PC-3 (cell line): ENCODE data around the gene ZMIZ2. TPM values are rescaled to one million over a fixed set of nuclear protein-coding genes. Genes with fewer than 3 reads are reported as not detected.

Source experiments
- ATAC-seq: fragments of 200-7000 bp; cut with Tn5 transposase; 2 replicates; pipeline ENCODE4 v1.9.1; 2020; ENCODE audit warnings: mild to moderate bottlenecking, moderate library complexity
- BruUV-seq: library from RNA; stranded (reverse); fragments of 400-500 nt; replicated peaks from 2 replicates; lab custom pipeline; 2021; lab: Mats Ljungman, UMichigan
- CTCF ChIA-PET: fragments of 300-600 bp; sonication (Branson Sonifier 250); formaldehyde crosslinking; loops from one replicate; lab custom pipeline; 2022; ENCODE audit warnings: antibody characterized with exemption; lab: Charles Lee
- POLR2A ChIA-PET: fragments of 300-600 bp; sonication (Branson Sonifier 250); formaldehyde crosslinking; loops from one replicate; lab custom pipeline; 2022; ENCODE audit warnings: antibody characterized with exemption; ENCODE audit not compliant: unreplicated experiment; lab: Charles Lee
- DNase-seq: peaks from one replicate; pipeline ENCODE4 v3.0.0-alpha.2; 2015
- H2AFZ ChIP-seq: fragments of 300-600 bp; sonication (generic); 2 replicates; pipeline ENCODE4 v1.6.0; 2016; ENCODE audit warnings: antibody characterized with exemption, low read length
- H3F3A ChIP-seq: fragments of 300-600 bp; sonication (generic); one replicate; pipeline ENCODE4 v1.6.0; 2017; ENCODE audit warnings: antibody characterized with exemption, low read length, control low read depth, mild to moderate bottlenecking; ENCODE audit not compliant: unreplicated experiment
- H3K27ac ChIP-seq: fragments of 300-600 bp; sonication (generic); 2 replicates; pipeline ENCODE4 v1.5.1; 2016; ENCODE audit warnings: mild to moderate bottlenecking, low read length
- H3K27me3 ChIP-seq: fragments of 300-600 bp; sonication (generic); 2 replicates; pipeline ENCODE4 v1.6.1; 2016; ENCODE audit warnings: low read length, mixed read lengths
- H3K36me3 ChIP-seq: fragments of 300-600 bp; sonication (generic); 2 replicates; pipeline ENCODE4 v1.6.1; 2016; ENCODE audit warnings: low read depth, mixed run types, low read length, mixed read lengths
- H3K4me1 ChIP-seq: fragments of 300-600 bp; sonication (generic); 2 replicates; pipeline ENCODE4 v1.5.1; 2016; ENCODE audit warnings: low read length; ENCODE audit not compliant: insufficient read depth
- H3K4me2 ChIP-seq: fragments of 300-600 bp; sonication (generic); 2 replicates; pipeline ENCODE4 v1.6.0; 2016; ENCODE audit warnings: low read length
- H3K4me3 ChIP-seq: fragments of 300-600 bp; sonication (generic); 2 replicates; pipeline ENCODE4 v1.5.1; 2016; ENCODE audit warnings: mild to moderate bottlenecking, low read length, mixed read lengths
- H3K79me2 ChIP-seq: fragments of 300-600 bp; sonication (generic); 2 replicates; pipeline ENCODE4 v1.6.1; 2017; ENCODE audit warnings: low read length, mixed read lengths
- H3K9ac ChIP-seq: fragments of 300-600 bp; sonication (generic); 2 replicates; pipeline ENCODE4 v1.6.0; 2016; ENCODE audit warnings: mild to moderate bottlenecking, low read length
- H3K9me2 ChIP-seq: fragments of 300-600 bp; sonication (generic); replicated peaks from 2 replicates; pipeline ENCODE4 v1.6.1; 2016; ENCODE audit warnings: mixed run types, low read length, mixed read lengths
- H3K9me3 ChIP-seq: fragments of 300-600 bp; sonication (generic); 2 replicates; pipeline ENCODE4 v1.6.1; 2016; ENCODE audit warnings: low read length, mixed read lengths
- H4K20me1 ChIP-seq: fragments of 300-600 bp; sonication (generic); 2 replicates; pipeline ENCODE4 v1.6.1; 2016; ENCODE audit warnings: low read length, mixed read lengths
- EZH2 ChIP-seq: fragments of 300-600 bp; sonication (generic); IDR thresholded peaks from one replicate; pipeline ENCODE4 v1.6.1; 2017; ENCODE audit warnings: antibody characterized with exemption, mild to moderate bottlenecking, low read length; ENCODE audit not compliant: unreplicated experiment
- EZH2phosphoT487 ChIP-seq: fragments of 300-600 bp; sonication (generic); IDR thresholded peaks from 2 replicates; pipeline ENCODE4 v1.6.1; 2018; ENCODE audit warnings: mild to moderate bottlenecking, antibody characterized with exemption, low read length, borderline replicate concordance
- intact Hi-C: fragments of 100-400 bp; cut with micrococcal nuclease; formaldehyde crosslinking; loops from 2 replicates; pipeline ENCODE4 v1.9.0; 2023
- total RNA-seq: library from RNA; depleted of rRNA; stranded (reverse); fragments of >200 nt; gene quantifications from 2 replicates; pipeline ENCODE4 v1.2.3, GENCODE V29; 2014
- TF ChIP-seq, protein P1 (sequence below): fragments of 300-600 bp; sonication (generic); conservative IDR thresholded peaks from 2 replicates; pipeline ENCODE4 v1.5.1; 2017; ENCODE audit warnings: antibody characterized with exemption, low read depth, mild to moderate bottlenecking, low read length

The ZMIZ2 gene
- total RNA-seq, 1 experiment from 2014 or later, result 18.3 TPM

DNA sequence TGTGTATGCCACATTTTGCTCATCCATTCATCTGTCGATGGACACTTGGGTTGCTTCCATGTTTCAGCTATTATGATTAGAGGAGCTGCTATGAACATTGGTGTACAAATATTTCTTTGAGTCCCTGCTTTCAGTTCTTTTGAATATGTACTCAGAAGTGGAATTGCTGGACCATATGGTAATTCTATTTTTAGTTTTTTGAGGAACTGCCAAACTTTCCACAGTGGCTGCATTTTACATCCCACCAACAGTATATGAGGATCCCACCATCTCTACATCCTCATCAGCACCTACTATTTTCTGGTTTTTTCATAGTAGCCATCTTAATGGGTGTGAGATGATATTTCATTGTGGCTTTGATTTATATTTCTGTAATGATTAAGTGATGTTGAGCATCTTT is 44.7 kb upstream of the ZMIZ2 start:
- no peak overlapping the region for H3K4me2 ChIP-seq
- no peaks in the 10 kb centered on the region for H3K27me3 ChIP-seq
- no peak overlapping the region for H3K9ac ChIP-seq
- no peak overlapping the region for H2AFZ ChIP-seq
- DNase-seq, result no peak
- H3K9me3 ChIP-seq, result no peaks in the 10 kb centered on the region
- BruUV-seq, result no TSS peak
- ChIA-PET POLR2A (no interaction called here), CTCF (no interaction called here)
- H3K79me2 ChIP-seq, result no peaks in the 10 kb centered on the region
- peaks cover 4% of the 10 kb centered on the region; the same call in 1 of the 2 replicates for H3K36me3 ChIP-seq
- no peaks in the 10 kb centered on the region for H3K4me1 ChIP-seq
- no peak for ATAC-seq
- H3K27ac ChIP-seq, result no peak overlapping the region
- no peak overlapping the region for H3K4me3 ChIP-seq
- TF ChIP-seq, protein P1, sequence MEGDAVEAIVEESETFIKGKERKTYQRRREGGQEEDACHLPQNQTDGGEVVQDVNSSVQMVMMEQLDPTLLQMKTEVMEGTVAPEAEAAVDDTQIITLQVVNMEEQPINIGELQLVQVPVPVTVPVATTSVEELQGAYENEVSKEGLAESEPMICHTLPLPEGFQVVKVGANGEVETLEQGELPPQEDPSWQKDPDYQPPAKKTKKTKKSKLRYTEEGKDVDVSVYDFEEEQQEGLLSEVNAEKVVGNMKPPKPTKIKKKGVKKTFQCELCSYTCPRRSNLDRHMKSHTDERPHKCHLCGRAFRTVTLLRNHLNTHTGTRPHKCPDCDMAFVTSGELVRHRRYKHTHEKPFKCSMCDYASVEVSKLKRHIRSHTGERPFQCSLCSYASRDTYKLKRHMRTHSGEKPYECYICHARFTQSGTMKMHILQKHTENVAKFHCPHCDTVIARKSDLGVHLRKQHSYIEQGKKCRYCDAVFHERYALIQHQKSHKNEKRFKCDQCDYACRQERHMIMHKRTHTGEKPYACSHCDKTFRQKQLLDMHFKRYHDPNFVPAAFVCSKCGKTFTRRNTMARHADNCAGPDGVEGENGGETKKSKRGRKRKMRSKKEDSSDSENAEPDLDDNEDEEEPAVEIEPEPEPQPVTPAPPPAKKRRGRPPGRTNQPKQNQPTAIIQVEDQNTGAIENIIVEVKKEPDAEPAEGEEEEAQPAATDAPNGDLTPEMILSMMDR, result no peak
- TF ChIP-seq EZH2phosphoT487, result no peak
- TF ChIP-seq EZH2, result no peak
- no peaks in the 10 kb centered on the region for H3K9me2 ChIP-seq
- H3F3A ChIP-seq, result no peaks in the 10 kb centered on the region
- no peaks in the 10 kb centered on the region for H4K20me1 ChIP-seq
- intact Hi-C loops, result no loop called here

DNA sequence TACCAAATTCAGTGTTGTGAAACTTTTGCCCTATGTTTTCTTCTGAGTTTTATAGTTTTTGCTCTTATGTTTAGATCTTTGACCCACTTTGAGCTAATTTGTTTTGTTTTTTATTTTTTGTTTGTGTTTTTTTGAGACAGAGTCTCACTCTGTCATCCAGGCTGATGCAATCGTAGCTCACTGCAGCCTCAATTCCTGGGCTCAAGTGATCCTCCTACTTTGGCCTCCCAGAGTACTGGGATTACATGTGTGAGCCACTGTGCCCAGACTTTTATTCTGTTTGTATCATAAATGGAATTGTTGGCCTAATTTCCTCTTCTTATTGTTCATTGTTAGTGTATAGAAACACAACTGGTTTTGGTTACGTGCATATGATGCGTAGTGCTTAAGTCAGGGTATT is 43.2 kb upstream of the ZMIZ2 start:
- BruUV-seq, result no TSS peak
- Histone ChIP-seq H3K27me3 (no peaks in the 10 kb centered on the region), H3K4me3 (no peak overlapping the region), H3K36me3 (no peaks in the 10 kb centered on the region; the same call in 1 of the 2 replicates), H3K9me2 (no peaks in the 10 kb centered on the region), H4K20me1 (no peaks in the 10 kb centered on the region), H3K79me2 (no peaks in the 10 kb centered on the region), H2AFZ (no peak overlapping the region), H3K4me2 (no peak overlapping the region), H3K9ac (no peak overlapping the region), H3K9me3 (no peaks in the 10 kb centered on the region), H3K4me1 (no peaks in the 10 kb centered on the region), H3K27ac (no peak overlapping the region), H3F3A (no peaks in the 10 kb centered on the region)
- DNase-seq (no peak), ATAC-seq (no peak)
- intact Hi-C loops, result no loop called here
- TF ChIP-seq EZH2, result no peak
- no peak for TF ChIP-seq EZH2phosphoT487
- TF ChIP-seq, protein P1, result no peak
- POLR2A ChIA-PET, result interaction anchor here (0.7 kb wide), 1 partner anchor 141 kb away, joined by 5 read pairs; no protein-coding TSS in a partner anchor
- CTCF ChIA-PET, result no interaction called here

DNA sequence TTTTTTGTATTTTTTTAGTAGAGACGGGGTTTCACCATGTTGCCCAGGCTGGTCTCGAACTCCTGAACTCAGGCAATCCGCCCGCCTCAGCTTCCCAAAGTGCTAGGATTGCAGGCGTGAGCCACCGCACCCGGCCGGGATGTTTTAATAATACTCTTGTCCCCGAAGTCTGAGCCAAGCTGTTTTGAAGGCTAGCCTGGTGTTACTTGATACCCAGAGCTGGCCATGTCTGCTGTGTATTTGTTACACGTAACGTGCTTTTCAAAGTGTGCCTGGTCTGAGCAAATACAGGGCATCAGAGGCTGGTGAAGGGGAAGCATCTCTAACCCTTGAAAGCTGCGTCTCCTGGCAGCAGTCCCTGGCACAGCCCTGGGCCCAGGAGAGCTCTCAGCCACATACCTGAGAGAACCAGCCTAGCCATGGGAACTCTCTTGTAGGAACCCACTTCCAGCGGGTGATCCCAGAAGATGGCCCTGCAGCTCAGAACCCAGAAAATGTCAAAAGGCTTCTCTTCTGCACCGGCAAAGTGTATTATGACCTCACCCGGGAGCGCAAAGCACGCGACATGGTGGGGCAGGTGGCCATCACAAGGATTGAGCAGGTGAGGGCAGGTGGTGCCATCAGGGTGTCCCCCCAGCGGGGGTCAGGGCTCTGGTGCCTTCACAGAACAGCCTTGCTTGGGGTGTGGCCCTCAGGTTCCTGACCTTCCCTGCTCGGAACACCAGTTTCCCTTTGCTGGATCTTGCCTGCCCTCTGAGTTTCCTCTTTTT is 41.7 kb upstream of the ZMIZ2 start:
- intact Hi-C loops, result no loop called here
- H3K9me3 ChIP-seq, result no peaks in the 10 kb centered on the region
- POLR2A ChIA-PET, result no interaction called here
- H3K4me1 ChIP-seq, result peaks cover 7% of the 10 kb centered on the region
- BruUV-seq, result no TSS peak
- no peaks in the 10 kb centered on the region for H4K20me1 ChIP-seq
- ATAC-seq, result no peak
- H3K36me3 ChIP-seq, result no peaks in the 10 kb centered on the region; the same call in 1 of the 2 replicates
- no peaks in the 10 kb centered on the region for H3K9me2 ChIP-seq
- TF ChIP-seq, protein P1, result no peak
- no peak for TF ChIP-seq EZH2
- TF ChIP-seq EZH2phosphoT487, result no peak
- H3K27ac ChIP-seq, result no peak overlapping the region
- H3K4me3 ChIP-seq, result no peak overlapping the region
- CTCF ChIA-PET, result no interaction called here
- no peaks in the 10 kb centered on the region for H3K27me3 ChIP-seq
- H3K79me2 ChIP-seq, result no peaks in the 10 kb centered on the region
- no peaks in the 10 kb centered on the region for H3F3A ChIP-seq
- no peak overlapping the region for H3K9ac ChIP-seq
- no peak overlapping the region for H2AFZ ChIP-seq
- DNase-seq, result no peak
- H3K4me2 ChIP-seq, result no peak overlapping the region
